HepG2 (cell line): ENCODE data around the gene DPP7. TPM values are rescaled to one million over a fixed set of nuclear protein-coding genes. Genes with fewer than 3 reads are reported as not detected.

ENCODE experiments used
- FOXP4 ChIP-seq: sonication (generic); formaldehyde crosslinking; IDR thresholded peaks from 2 replicates; pipeline ENCODE4 v1.4.0; 2020; ENCODE audit warnings: missing genetic modification reagents
- HIVEP1 ChIP-seq: sonication (generic); formaldehyde crosslinking; IDR thresholded peaks from 2 replicates; pipeline ENCODE4 v1.4.0; 2020; ENCODE audit warnings: mild to moderate bottlenecking, missing genetic modification reagents
- HNF4A ChIP-seq: sonication (generic); formaldehyde crosslinking; IDR thresholded peaks from 2 replicates; pipeline ENCODE4 v1.4.0; 2020; ENCODE audit warnings: missing genetic modification reagents
- IRX3 ChIP-seq: sonication (generic); formaldehyde crosslinking; IDR thresholded peaks from 2 replicates; pipeline ENCODE4 v1.8.1; 2023; ENCODE audit warnings: mild to moderate bottlenecking, low read depth, missing genetic modification reagents, borderline replicate concordance
- KMT2A ChIP-seq: sonication (generic); formaldehyde crosslinking; IDR thresholded peaks from 2 replicates; pipeline ENCODE4 v1.4.0; 2020; ENCODE audit warnings: missing genetic modification reagents
- MXI1 ChIP-seq: IDR thresholded peaks from 3 replicates; pipeline ENCODE4 v1.6.1; 2012; ENCODE audit warnings: low read depth, low read length, inconsistent platforms, borderline replicate concordance
- PREB ChIP-seq: sonication (generic); formaldehyde crosslinking; IDR thresholded peaks from 2 replicates; pipeline ENCODE4 v1.4.0; 2020; ENCODE audit warnings: missing genetic modification reagents
- SMAD3 ChIP-seq: sonication (generic); formaldehyde crosslinking; IDR thresholded peaks from 2 replicates; pipeline ENCODE4 v1.4.0; 2020; ENCODE audit warnings: missing genetic modification reagents
- TFE3 ChIP-seq: IDR thresholded peaks from 2 replicates; pipeline ENCODE4 v1.6.1; 2016
- ZBTB38 ChIP-seq: sonication (generic); formaldehyde crosslinking; IDR thresholded peaks from 2 replicates; pipeline ENCODE4 v1.5.1; 2020; ENCODE audit warnings: mild to moderate bottlenecking, missing genetic modification reagents
- ZBTB7B ChIP-seq: sonication (generic); formaldehyde crosslinking; IDR thresholded peaks from 2 replicates; pipeline ENCODE4 v1.4.0; 2020; ENCODE audit warnings: missing genetic modification reagents
- ZNF253 ChIP-seq: sonication (generic); formaldehyde crosslinking; IDR thresholded peaks from 2 replicates; pipeline ENCODE4 v1.8.0; 2022; ENCODE audit warnings: mild to moderate bottlenecking, missing genetic modification reagents, borderline replicate concordance
- ZNF414 ChIP-seq: sonication (generic); formaldehyde crosslinking; IDR thresholded peaks from 2 replicates; pipeline ENCODE4 v1.5.0; 2020; ENCODE audit warnings: missing genetic modification reagents
- ZNF431 ChIP-seq: sonication (generic); formaldehyde crosslinking; IDR thresholded peaks from 2 replicates; pipeline ENCODE4 v1.9.0; 2022; ENCODE audit warnings: missing genetic modification reagents, low read depth, mild to moderate bottlenecking, borderline replicate concordance
- ZNF646 ChIP-seq: sonication (generic); formaldehyde crosslinking; IDR thresholded peaks from 2 replicates; pipeline ENCODE4 v1.9.0; 2021; ENCODE audit warnings: mild to moderate bottlenecking, missing genetic modification reagents
- ZNF660 ChIP-seq: sonication (generic); formaldehyde crosslinking; IDR thresholded peaks from 2 replicates; pipeline ENCODE4 v1.5.1; 2020; ENCODE audit warnings: mild to moderate bottlenecking, low read depth, missing genetic modification reagents, borderline replicate concordance
- ZNF672 ChIP-seq: sonication (generic); formaldehyde crosslinking; IDR thresholded peaks from 2 replicates; pipeline ENCODE4 v1.8.1; 2022; ENCODE audit warnings: missing genetic modification reagents
- ZNF7 ChIP-seq: IDR thresholded peaks from 2 replicates; pipeline ENCODE4 v1.6.1; 2016; ENCODE audit warnings: missing biosample characterization, missing genetic modification reagents
- ZNF746 ChIP-seq: sonication (generic); formaldehyde crosslinking; IDR thresholded peaks from 2 replicates; pipeline ENCODE4 v1.8.0; 2022; ENCODE audit warnings: mild to moderate bottlenecking, missing genetic modification reagents
- ZSCAN25 ChIP-seq: sonication (generic); formaldehyde crosslinking; IDR thresholded peaks from 2 replicates; pipeline ENCODE4 v1.8.0; 2022; ENCODE audit warnings: mild to moderate bottlenecking, missing genetic modification reagents
- polyA plus RNA-seq, 8 experiments: library from polyadenylated mRNA; depleted of rRNA in 3 of 8; stranded (reverse) in 7 of 8; unstranded in 1 of 8; fragments of >200 nt; fragmentation: Illumina TruSeq in 4 of 8; extraction: Trizol in 4 of 8; gene quantifications; 2 replicates each; pipeline versions ENCODE4 v1.2.1 to v1.2.3, GENCODE V29; 2011 to 2016; ENCODE audit warnings: low read depth in 4 of 8, missing spikeins in 1 of 8, mixed read lengths in 1 of 8; ENCODE audit not compliant: insufficient read depth in 1 of 8
- total RNA-seq, 5 experiments: library from RNA; depleted of rRNA; stranded (reverse); fragments of >200 nt; fragmentation: Illumina TruSeq; extraction: Trizol; gene quantifications; 2 replicates each; pipeline ENCODE4 v1.2.3, GENCODE V29; 2016; ENCODE audit warnings: low read depth in 1 of 5

Gene DPP7
- total and polyA plus RNA-seq, 2 of the 13 experiments (the other 11 are each of a cell fraction or from before 2014, with no cell fraction given), result 1.2 to 4.5 TPM

- TF ChIP-seq HIVEP1, result no peak
- no peak for TF ChIP-seq KMT2A (CRISPR knock-in tag)
- peak; percentile 29; the same call in 1 of the 2 replicates for TF ChIP-seq ZBTB7B (CRISPR knock-in tag)
- no peak for TF ChIP-seq ZNF253
- TF ChIP-seq ZBTB38 (CRISPR knock-in tag), result peak; percentile 51; the same call in 1 of the 2 replicates
- no peak for TF ChIP-seq ZNF646 (CRISPR knock-in tag)
- TF ChIP-seq ZNF7, result no peak
- TF ChIP-seq ZNF431 (CRISPR knock-in tag), result no peak
- peak; percentile 99 for TF ChIP-seq ZSCAN25
- TF ChIP-seq MXI1, result 0 out of 3 replicates have a peak, but pooled peaks have one; percentile 21
- no peak for TF ChIP-seq PREB (CRISPR knock-in tag)
- TF ChIP-seq TFE3 (CRISPR knock-in tag), result no peak
- no peak for TF ChIP-seq SMAD3
- no peak for TF ChIP-seq IRX3 (CRISPR knock-in tag)
- TF ChIP-seq ZNF746, result no peak
- no peak for TF ChIP-seq FOXP4 (CRISPR knock-in tag)
- no peak for TF ChIP-seq ZNF414 (CRISPR knock-in tag)
- peak; percentile 92 for TF ChIP-seq HNF4A (CRISPR knock-in tag)
- no peak for TF ChIP-seq ZNF660
- no peak for TF ChIP-seq ZNF672 (CRISPR knock-in tag)
Observed at GRCh38 chr9:137073992-137074399, 40.5 kb downstream of the DPP7 start (continued).
